Measurements from ENCODE around the gene RIPK3.

DNA sequence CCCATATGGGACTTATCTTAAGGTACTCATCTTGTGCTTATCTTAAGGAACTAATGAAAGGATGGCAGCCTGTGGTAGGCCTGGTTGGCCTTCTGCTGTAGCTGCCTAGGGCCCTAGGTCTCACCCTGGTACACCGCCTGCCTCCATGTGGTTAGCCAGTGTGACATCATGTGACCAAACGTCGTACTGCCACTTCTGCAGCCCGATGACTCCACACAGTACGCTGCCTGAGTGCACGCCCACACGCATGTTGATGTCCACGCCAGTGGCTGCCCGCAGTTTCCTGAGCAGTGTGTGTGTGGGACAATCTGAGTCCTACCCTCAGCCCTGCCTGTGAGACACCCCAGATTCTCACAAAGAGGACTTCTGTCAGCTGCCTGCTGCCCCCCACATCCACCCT lies 10.1 kb downstream of the RIPK3 start:
- TF ChIP-seq, protein P1, sequence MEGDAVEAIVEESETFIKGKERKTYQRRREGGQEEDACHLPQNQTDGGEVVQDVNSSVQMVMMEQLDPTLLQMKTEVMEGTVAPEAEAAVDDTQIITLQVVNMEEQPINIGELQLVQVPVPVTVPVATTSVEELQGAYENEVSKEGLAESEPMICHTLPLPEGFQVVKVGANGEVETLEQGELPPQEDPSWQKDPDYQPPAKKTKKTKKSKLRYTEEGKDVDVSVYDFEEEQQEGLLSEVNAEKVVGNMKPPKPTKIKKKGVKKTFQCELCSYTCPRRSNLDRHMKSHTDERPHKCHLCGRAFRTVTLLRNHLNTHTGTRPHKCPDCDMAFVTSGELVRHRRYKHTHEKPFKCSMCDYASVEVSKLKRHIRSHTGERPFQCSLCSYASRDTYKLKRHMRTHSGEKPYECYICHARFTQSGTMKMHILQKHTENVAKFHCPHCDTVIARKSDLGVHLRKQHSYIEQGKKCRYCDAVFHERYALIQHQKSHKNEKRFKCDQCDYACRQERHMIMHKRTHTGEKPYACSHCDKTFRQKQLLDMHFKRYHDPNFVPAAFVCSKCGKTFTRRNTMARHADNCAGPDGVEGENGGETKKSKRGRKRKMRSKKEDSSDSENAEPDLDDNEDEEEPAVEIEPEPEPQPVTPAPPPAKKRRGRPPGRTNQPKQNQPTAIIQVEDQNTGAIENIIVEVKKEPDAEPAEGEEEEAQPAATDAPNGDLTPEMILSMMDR (IDR thresholded peaks at IDR 0.05; ENCODE audit: borderline replicate concordance, extremely low read depth, low read length, poor library complexity, severe bottlenecking) = no peak
- no peak for TF ChIP-seq EZH2 (IDR thresholded peaks at IDR 0.05; ENCODE audit: borderline replicate concordance, low read depth, low read length, severe bottlenecking)

Data from DND-41 (cell line).